Measurements from ENCODE around the gene HAO1. TPM values are rescaled to one million over a fixed set of nuclear protein-coding genes. Genes with fewer than 3 reads are reported as not detected.

Gene HAO1
- polyA plus RNA-seq, result under 1 TPM in 1 of 4 donors, not detected in 3; 0.04 TPM
- long read RNA-seq, donor 1, result 0 reads
- long read RNA-seq, donor 2, result 0 reads
- long read RNA-seq, donor 3, result 0 reads
- long read RNA-seq, donor 4, result 0 reads
- long read RNA-seq, donor 5, result 0 reads
- long read RNA-seq, donor 6, result 0 reads
- long read RNA-seq, donor 7, result 0 reads
- long read RNA-seq, donor 8, result 0 reads
- long read RNA-seq, donor 9, result 0 reads
- long read RNA-seq, donor 10, result 0 reads

GRCh38 chr20:7940341-7940740 lies at the start of gene HAO1:
HAO1 (minus strand) TSS chr20:7940458; CDS start chr20:7940422, 36 bp downstream.
- FAIRE-seq (no peak), DNase-seq (peak; percentile 22 to 69)
- Histone ChIP-seq H3K4me1 (ENCODE audit: control insufficient read depth in 3 of 3, insufficient read depth in 2 of 3, low read depth in 1 of 3, low read length in 2 of 3) (peaks cover 0 to 11% (median 0%) of the 10 kb centered on the region in 3 donors), H3K4me3 (ENCODE audit: low read depth in 1 of 3, low read length in 3 of 3) (no peak within 1 kb of the TSS), H3K27me3 (ENCODE audit: control insufficient read depth in 3 of 3, insufficient read depth in 3 of 3, low read length in 3 of 3) (no peaks in the 10 kb centered on the region), H3K27ac (ENCODE audit: low read depth in 1 of 3, low read length in 2 of 3) (no peak within 1 kb of the TSS), H3K36me3 (ENCODE audit: control insufficient read depth in 3 of 3, insufficient read depth in 2 of 3, low read depth in 1 of 3, low read length in 3 of 3) (no peaks in the 10 kb centered on the region), H3K9me3 (ENCODE audit: control insufficient read depth in 2 of 2, insufficient read depth in 1 of 2, low read depth in 1 of 2, low read length in 1 of 2) (peaks cover 0 to 4% of the 10 kb centered on the region in 2 donors)
- WGBS, 3 donors, result 11 to 59% (median 40%) methylated on average over 3 of the region's 3 CpGs

- 16 to 42% (median 38%) methylated on average over 1 of the region's 1 CpG for WGBS, 3 donors
- Histone ChIP-seq H3K27ac (ENCODE audit: low read depth in 1 of 3, low read length in 2 of 3) (no peak overlapping the region), H3K27me3 (ENCODE audit: control insufficient read depth in 3 of 3, insufficient read depth in 3 of 3, low read length in 3 of 3) (no peaks in the 10 kb centered on the region), H3K4me1 (ENCODE audit: control insufficient read depth in 3 of 3, insufficient read depth in 2 of 3, low read depth in 1 of 3, low read length in 2 of 3) (no peaks in the 10 kb centered on the region), H3K9me3 (ENCODE audit: control insufficient read depth in 2 of 2, insufficient read depth in 1 of 2, low read depth in 1 of 2, low read length in 1 of 2) (peaks cover 1 to 2% of the 10 kb centered on the region in 2 donors), H3K36me3 (ENCODE audit: control insufficient read depth in 3 of 3, insufficient read depth in 2 of 3, low read depth in 1 of 3, low read length in 3 of 3) (peaks cover 0 to 6% (median 4%) of the 10 kb centered on the region in 3 donors), H3K4me3 (ENCODE audit: low read depth in 1 of 3, low read length in 3 of 3) (no peak overlapping the region)
- DNase-seq (peak in 1 of 2 donors; percentile 8), FAIRE-seq (no peak)
Observed at GRCh38 chr20:7989379-7989778, 49.1 kb upstream of the HAO1 start.

- no peaks in the 10 kb centered on the region for H3K4me1 ChIP-seq (ENCODE audit: control insufficient read depth in 3 of 3, insufficient read depth in 2 of 3, low read depth in 1 of 3, low read length in 2 of 3)
- no peak overlapping the region for H3K4me3 ChIP-seq (ENCODE audit: low read depth in 1 of 3, low read length in 3 of 3)
- 95 to 99% (median 98%) methylated on average over 4 of the region's 4 CpGs for WGBS, 3 donors
- FAIRE-seq (no peak), DNase-seq (no peak)
- no peak overlapping the region for H3K27ac ChIP-seq (ENCODE audit: low read depth in 1 of 3, low read length in 2 of 3)
- peaks cover 5 to 15% (median 5%) of the 10 kb centered on the region in 3 donors for H3K36me3 ChIP-seq (ENCODE audit: control insufficient read depth in 3 of 3, insufficient read depth in 2 of 3, low read depth in 1 of 3, low read length in 3 of 3)
- no peaks in the 10 kb centered on the region for H3K9me3 ChIP-seq (ENCODE audit: control insufficient read depth in 2 of 2, insufficient read depth in 1 of 2, low read depth in 1 of 2, low read length in 1 of 2)
- H3K27me3 ChIP-seq (ENCODE audit: control insufficient read depth in 3 of 3, insufficient read depth in 3 of 3, low read length in 3 of 3), result no peaks in the 10 kb centered on the region
Observed at GRCh38 chr20:7985916-7986315, 45.7 kb upstream of the HAO1 start.

GRCh38 chr20:7984192-7984591 lies 43.9 kb upstream of the HAO1 start:
- Histone ChIP-seq H3K4me1 (ENCODE audit: control insufficient read depth in 3 of 3, insufficient read depth in 2 of 3, low read depth in 1 of 3, low read length in 2 of 3) (no peaks in the 10 kb centered on the region), H3K27ac (ENCODE audit: low read depth in 1 of 3, low read length in 2 of 3) (no peak overlapping the region), H3K27me3 (ENCODE audit: control insufficient read depth in 3 of 3, insufficient read depth in 3 of 3, low read length in 3 of 3) (no peaks in the 10 kb centered on the region), H3K9me3 (ENCODE audit: control insufficient read depth in 2 of 2, insufficient read depth in 1 of 2, low read depth in 1 of 2, low read length in 1 of 2) (no peaks in the 10 kb centered on the region), H3K36me3 (ENCODE audit: control insufficient read depth in 3 of 3, insufficient read depth in 2 of 3, low read depth in 1 of 3, low read length in 3 of 3) (peaks cover 5 to 17% (median 5%) of the 10 kb centered on the region in 3 donors), H3K4me3 (ENCODE audit: low read depth in 1 of 3, low read length in 3 of 3) (no peak overlapping the region)
- DNase-seq, result no peak
- WGBS, 3 donors, result 92 to 96% (median 95%) methylated on average over 2 of the region's 2 CpGs
- no peak for FAIRE-seq

GRCh38 chr20:7981374-7981773 lies 41.1 kb upstream of the HAO1 start:
- Histone ChIP-seq H3K27ac (ENCODE audit: low read depth in 1 of 3, low read length in 2 of 3) (no peak overlapping the region), H3K27me3 (ENCODE audit: control insufficient read depth in 3 of 3, insufficient read depth in 3 of 3, low read length in 3 of 3) (no peaks in the 10 kb centered on the region), H3K36me3 (ENCODE audit: control insufficient read depth in 3 of 3, insufficient read depth in 2 of 3, low read depth in 1 of 3, low read length in 3 of 3) (peaks cover 5 to 17% (median 7%) of the 10 kb centered on the region in 3 donors), H3K4me3 (ENCODE audit: low read depth in 1 of 3, low read length in 3 of 3) (no peak overlapping the region), H3K9me3 (ENCODE audit: control insufficient read depth in 2 of 2, insufficient read depth in 1 of 2, low read depth in 1 of 2, low read length in 1 of 2) (no peaks in the 10 kb centered on the region), H3K4me1 (ENCODE audit: control insufficient read depth in 3 of 3, insufficient read depth in 2 of 3, low read depth in 1 of 3, low read length in 2 of 3) (no peaks in the 10 kb centered on the region)
- no peak for FAIRE-seq
- no peak for DNase-seq

- Histone ChIP-seq H3K27me3 (ENCODE audit: control insufficient read depth in 3 of 3, insufficient read depth in 3 of 3, low read length in 3 of 3) (no peaks in the 10 kb centered on the region), H3K27ac (ENCODE audit: low read depth in 1 of 3, low read length in 2 of 3) (no peak overlapping the region), H3K9me3 (ENCODE audit: control insufficient read depth in 2 of 2, insufficient read depth in 1 of 2, low read depth in 1 of 2, low read length in 1 of 2) (no peaks in the 10 kb centered on the region), H3K36me3 (ENCODE audit: control insufficient read depth in 3 of 3, insufficient read depth in 2 of 3, low read depth in 1 of 3, low read length in 3 of 3) (peaks cover 5 to 17% (median 7%) of the 10 kb centered on the region in 3 donors), H3K4me3 (ENCODE audit: low read depth in 1 of 3, low read length in 3 of 3) (no peak overlapping the region), H3K4me1 (ENCODE audit: control insufficient read depth in 3 of 3, insufficient read depth in 2 of 3, low read depth in 1 of 3, low read length in 2 of 3) (no peaks in the 10 kb centered on the region)
- 61 to 64% (median 62%) methylated on average over 10 of the region's 10 CpGs for WGBS, 3 donors
- no peak for FAIRE-seq
- DNase-seq, result peak; percentile 32 to 35
Observed at GRCh38 chr20:7980332-7981046, 40.2 kb upstream of the HAO1 start.

- FAIRE-seq (no peak), DNase-seq (no peak)
- no peak overlapping the region for H3K27ac ChIP-seq (ENCODE audit: low read depth in 1 of 3, low read length in 2 of 3)
- H3K4me3 ChIP-seq (ENCODE audit: low read depth in 1 of 3, low read length in 3 of 3), result no peak overlapping the region
- H3K9me3 ChIP-seq (ENCODE audit: control insufficient read depth in 2 of 2, insufficient read depth in 1 of 2, low read depth in 1 of 2, low read length in 1 of 2), result no peaks in the 10 kb centered on the region
- WGBS, 3 donors, result 83 to 88% (median 84%) methylated on average over 5 of the region's 5 CpGs
- peaks cover 5 to 15% (median 5%) of the 10 kb centered on the region in 3 donors for H3K36me3 ChIP-seq (ENCODE audit: control insufficient read depth in 3 of 3, insufficient read depth in 2 of 3, low read depth in 1 of 3, low read length in 3 of 3)
- H3K4me1 ChIP-seq (ENCODE audit: control insufficient read depth in 3 of 3, insufficient read depth in 2 of 3, low read depth in 1 of 3, low read length in 2 of 3), result no peaks in the 10 kb centered on the region
- H3K27me3 ChIP-seq (ENCODE audit: control insufficient read depth in 3 of 3, insufficient read depth in 3 of 3, low read length in 3 of 3), result no peaks in the 10 kb centered on the region
Observed at GRCh38 chr20:7977709-7978108, 37.5 kb upstream of the HAO1 start.

- no peaks in the 10 kb centered on the region for H3K9me3 ChIP-seq (ENCODE audit: control insufficient read depth in 2 of 2, insufficient read depth in 1 of 2, low read depth in 1 of 2, low read length in 1 of 2)
- 83 to 84% (median 83%) methylated on average over 9 of the region's 9 CpGs for WGBS, 3 donors
- no peaks in the 10 kb centered on the region for H3K27me3 ChIP-seq (ENCODE audit: control insufficient read depth in 3 of 3, insufficient read depth in 3 of 3, low read length in 3 of 3)
- peaks cover 2 to 3% (median 2%) of the 10 kb centered on the region in 3 donors for H3K36me3 ChIP-seq (ENCODE audit: control insufficient read depth in 3 of 3, insufficient read depth in 2 of 3, low read depth in 1 of 3, low read length in 3 of 3)
- H3K4me1 ChIP-seq (ENCODE audit: control insufficient read depth in 3 of 3, insufficient read depth in 2 of 3, low read depth in 1 of 3, low read length in 2 of 3), result no peaks in the 10 kb centered on the region
- H3K4me3 ChIP-seq (ENCODE audit: low read depth in 1 of 3, low read length in 3 of 3), result no peak overlapping the region
- DNase-seq (no peak), FAIRE-seq (no peak)
- no peak overlapping the region for H3K27ac ChIP-seq (ENCODE audit: low read depth in 1 of 3, low read length in 2 of 3)
Observed at GRCh38 chr20:7975851-7976414, 35.7 kb upstream of the HAO1 start.

Measured in small intestine (tissue), 16 donors.